A549 treated with RU486 at 1 μM for 4 hours (cell line): ENCODE results near the gene GPD2. TPM values are rescaled to one million over a fixed set of nuclear protein-coding genes. Genes with fewer than 3 reads are reported as not detected.

Source experiments
- total RNA-seq: library from RNA; stranded (reverse); fragments of 200-300 nt; extraction: Qiagen RNA extraction; gene quantifications from 5 replicates; pipeline ENCODE4 v1.2.3, GENCODE V29; 2022; ENCODE audit warnings: low read depth

The GPD2 gene
- 24.1 to 45.1 TPM (median 24.7 TPM) in 5 replicates for total RNA-seq

DNA sequence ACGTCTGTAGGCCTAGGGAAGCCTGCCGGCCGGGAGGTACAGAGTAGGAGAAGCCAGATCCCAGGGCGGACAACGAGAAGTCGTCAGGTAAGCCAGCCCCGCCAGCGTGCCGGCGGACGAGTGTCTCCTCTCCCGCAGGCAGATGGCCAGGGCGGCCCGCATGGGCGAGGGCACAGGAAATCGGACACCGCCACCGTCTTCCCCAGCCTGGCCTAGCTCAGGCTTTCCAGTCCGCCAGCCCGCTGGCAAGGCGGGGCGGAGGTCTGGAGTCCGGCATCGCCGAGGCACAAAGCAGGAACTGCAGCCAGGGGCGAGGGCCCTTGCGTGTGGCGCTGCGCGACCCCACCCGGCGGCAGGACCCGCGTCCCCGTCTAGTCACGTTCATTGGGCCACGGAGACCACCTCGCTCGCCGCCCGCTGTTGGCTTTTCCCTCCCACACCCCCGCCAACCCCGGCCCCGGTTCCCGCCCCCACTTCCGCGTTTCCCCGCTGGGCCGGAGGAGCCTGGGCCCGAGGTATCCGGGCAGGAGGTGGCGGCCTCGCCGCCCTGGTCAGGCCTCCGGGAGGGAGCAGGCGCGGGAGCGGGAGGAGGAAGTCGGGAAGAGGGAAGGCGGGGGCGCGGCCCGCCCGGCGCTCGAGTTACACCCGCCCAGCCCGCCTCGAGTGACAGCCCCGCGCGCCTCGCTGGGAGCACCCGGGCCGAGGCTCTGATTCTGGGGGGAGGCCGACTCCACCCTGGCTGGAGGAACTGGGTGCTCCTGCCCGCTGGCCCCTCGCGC, at the start of gene GPD2:
TSS of gene GPD2 (plus strand) at position 662 of the 779 bp plus-strand sequence. CDS start 39,727 bp downstream, outside the sequence.

Other genes starting within 250 kb of the GPD2 start
- 2.4 to 4.0 TPM (median 3.2 TPM) in 5 replicates for gene NR4A2, start 103.7 kb upstream of the GPD2 start, total RNA-seq